ENCODE data around the gene GJE1.
"Not testable (repeated sequence)": the region's sequence is repeated elsewhere in the genome, so short reads cannot be mapped to it uniquely, and the experiment has no call there.

The GJE1 gene

GRCh38 chr6:142132625-142133024, at the start of gene GJE1:
Gene GJE1 (plus strand): TSS chr6:142132925. CDS start chr6:142133159, 234 bp downstream.
- DNase-seq, result no peak

GRCh38 chr6:142087950-142088857, 44.5 kb upstream of the GJE1 start:
- DNase-seq, result no peak

GRCh38 chr6:142088858-142089216, 43.9 kb upstream of the GJE1 start:
- no peak for DNase-seq

- DNase-seq, result not testable (repeated sequence)
Measured at GRCh38 chr6:142104820-142105219, 27.9 kb upstream of the GJE1 start.

- not testable (repeated sequence) for DNase-seq
Measured at GRCh38 chr6:142110820-142111219, 21.9 kb upstream of the GJE1 start.

- no peak for DNase-seq
Measured at GRCh38 chr6:142112451-142113061, 20.2 kb upstream of the GJE1 start.

GRCh38 chr6:142117366-142117765, 15.4 kb upstream of the GJE1 start:
- no peak for DNase-seq

GRCh38 chr6:142118328-142118727, 14.4 kb upstream of the GJE1 start:
- no peak for DNase-seq

GRCh38 chr6:142118925-142119324, 13.8 kb upstream of the GJE1 start:
- DNase-seq, result no peak

GRCh38 chr6:142121342-142121741, 11.4 kb upstream of the GJE1 start:
- no peak for DNase-seq

- DNase-seq, result no peak
Measured at GRCh38 chr6:142130814-142131213, 1.9 kb upstream of the GJE1 start.

- no peak for DNase-seq
Measured at GRCh38 chr6:142138876-142139275, 6.2 kb downstream of the GJE1 start.

- DNase-seq, result not testable (repeated sequence)
Measured at GRCh38 chr6:142141531-142141930, 8.8 kb downstream of the GJE1 start.

GRCh38 chr6:142146828-142147662, 14.3 kb downstream of the GJE1 start, which contains the start of the genes NMBR and VTA1:
Gene NMBR (minus strand): TSS chr6:142147122. CDS start chr6:142088658, 58,464 bp downstream.
Gene VTA1 (plus strand): TSS chr6:142147263. CDS start chr6:142147288, 25 bp downstream.
- peak; percentile 93 for DNase-seq

GRCh38 chr6:142152746-142153145, 20.0 kb downstream of the GJE1 start:
- no peak for DNase-seq

- no peak for DNase-seq
Measured at GRCh38 chr6:142153196-142153595, 20.5 kb downstream of the GJE1 start.

GRCh38 chr6:142154336-142154735, 21.6 kb downstream of the GJE1 start:
- DNase-seq, result no peak

GRCh38 chr6:142155091-142155490, 22.4 kb downstream of the GJE1 start:
- DNase-seq, result no peak

GRCh38 chr6:142155895-142156757, 23.4 kb downstream of the GJE1 start:
- no peak for DNase-seq

GRCh38 chr6:142156758-142157068, 24.0 kb downstream of the GJE1 start:
- DNase-seq, result not testable (repeated sequence)

GRCh38 chr6:142162780-142163179, 30.1 kb downstream of the GJE1 start:
- no peak for DNase-seq

GRCh38 chr6:142165227-142165626, 32.5 kb downstream of the GJE1 start:
- DNase-seq, result no peak
